OCI-LY1 (cell line): ENCODE results near the gene UBXN10.

Experiments used
- CTCF ChIP-seq: fragments of 200-600 bp; sonication (generic), shearing (Covaris generic); IDR thresholded peaks from 2 replicates; pipeline ENCODE4 v1.5.1; 2017; ENCODE audit warnings: mild to moderate bottlenecking, antibody characterized with exemption, low read length, moderate library complexity, mixed read lengths
- EZH2 ChIP-seq: fragments of 200-600 bp; sonication (generic), shearing (Covaris generic); IDR thresholded peaks from 2 replicates; pipeline ENCODE4 v1.8.0; 2017; ENCODE audit warnings: borderline replicate concordance, mixed run types, mild to moderate bottlenecking, antibody characterized with exemption, low read length, moderate library complexity, mixed read lengths

GRCh38 chr1:20223106-20223505 is 37.2 kb downstream of the UBXN10 start:
- TF ChIP-seq CTCF (no peak), EZH2 (no peak)
